Neural cell (in vitro differentiated cells): Measurements from ENCODE around the gene TRIM62. TPM values are rescaled to one million over a fixed set of nuclear protein-coding genes. Genes with fewer than 3 reads are reported as not detected.

Source experiments
- H2AFZ ChIP-seq: fragments of 200-600, 300-800 bp; sonication (generic), shearing (Covaris generic); 2 replicates; pipeline ENCODE4 v1.6.0; 2014; ENCODE audit warnings: low read depth, mild to moderate bottlenecking, antibody characterized with exemption, low read length, moderate library complexity
- H3F3A ChIP-seq: fragments of 200-600 bp; shearing (Covaris generic); 2 replicates; pipeline ENCODE4 v1.6.1; 2016; ENCODE audit warnings: mild to moderate bottlenecking, moderate library complexity, mixed read lengths, antibody characterized with exemption, low read length; ENCODE audit not compliant: insufficient read depth, poor library complexity, severe bottlenecking
- H3K27ac ChIP-seq: fragments of 200-600, 300-800 bp; sonication (generic), shearing (Covaris generic); 2 replicates; pipeline ENCODE4 v1.5.1; 2014; ENCODE audit warnings: mild to moderate bottlenecking, low read length, moderate library complexity
- H3K27me3 ChIP-seq: fragments of 300-800, 200-600 bp; sonication (generic), shearing (Covaris generic); 2 replicates; pipeline ENCODE4 v1.6.0; 2014; ENCODE audit warnings: mild to moderate bottlenecking, low read depth, low read length, moderate library complexity; ENCODE audit not compliant: insufficient read depth
- H3K36me3 ChIP-seq: fragments of 300-800, 200-600 bp; sonication (generic), shearing (Covaris generic); 2 replicates; pipeline ENCODE4 v1.5.1; 2014; ENCODE audit warnings: mild to moderate bottlenecking, antibody characterized with exemption, low read length, moderate library complexity; ENCODE audit not compliant: insufficient read depth
- H3K4me2 ChIP-seq: fragments of 300-800, 200-600 bp; sonication (generic), shearing (Covaris generic); 2 replicates; pipeline ENCODE4 v1.6.0; 2014; ENCODE audit warnings: mild to moderate bottlenecking, low read length
- H3K4me3 ChIP-seq: fragments of 300-800, 200-600 bp; sonication (generic), shearing (Covaris generic); 2 replicates; pipeline ENCODE4 v1.5.1; 2014; ENCODE audit warnings: mild to moderate bottlenecking, low read length, moderate library complexity
- H3K79me2 ChIP-seq: fragments of 200-600 bp; shearing (Covaris generic); replicated peaks from 2 replicates; pipeline ENCODE4 v1.6.0; 2014; ENCODE audit warnings: mild to moderate bottlenecking, low read length, moderate library complexity; ENCODE audit not compliant: insufficient read depth
- H3K9ac ChIP-seq: fragments of 300-800, 200-600 bp; sonication (generic), shearing (Covaris generic); 2 replicates; pipeline ENCODE4 v1.6.1; 2016; ENCODE audit warnings: mild to moderate bottlenecking, low read length, mixed read lengths
- H3K9me2 ChIP-seq: fragments of 200-600 bp; shearing (Covaris generic); 2 replicates; pipeline ENCODE4 v1.6.1; 2016; ENCODE audit warnings: mild to moderate bottlenecking, low read length, mixed read lengths; ENCODE audit not compliant: insufficient read depth
- H3K9me3 ChIP-seq: fragments of 200-600, 300-800 bp; sonication (generic), shearing (Covaris generic); 2 replicates; pipeline ENCODE4 v1.6.1; 2016; ENCODE audit warnings: mild to moderate bottlenecking, mixed run types, low read length, moderate library complexity, mixed read lengths
- H4K20me1 ChIP-seq: fragments of 200-600 bp; shearing (Covaris generic); 2 replicates; pipeline ENCODE4 v1.6.1; 2016; ENCODE audit warnings: mild to moderate bottlenecking, mixed run types; ENCODE audit not compliant: insufficient read depth
- EP300 ChIP-seq: fragments of 450-650 bp; conservative IDR thresholded peaks from 2 replicates; pipeline ENCODE4 v1.6.1; 2014; ENCODE audit warnings: antibody characterized with exemption, mild to moderate bottlenecking, moderate library complexity; ENCODE audit not compliant: poor library complexity, severe bottlenecking
- MXI1 ChIP-seq: fragments of 450-650 bp; conservative IDR thresholded peaks from 2 replicates; pipeline ENCODE4 v1.6.1; 2014; ENCODE audit warnings: antibody characterized with exemption, mild to moderate bottlenecking; ENCODE audit not compliant: poor library complexity, severe bottlenecking
- RAD21 ChIP-seq: fragments of 450-650 bp; conservative IDR thresholded peaks from 2 replicates; pipeline ENCODE4 v1.6.1; 2014; ENCODE audit warnings: antibody characterized with exemption, mild to moderate bottlenecking, moderate library complexity
- SMC3 ChIP-seq: fragments of 450-650 bp; conservative IDR thresholded peaks from 2 replicates; pipeline ENCODE4 v1.6.1; 2014; ENCODE audit warnings: antibody characterized with exemption, mild to moderate bottlenecking, moderate library complexity; ENCODE audit not compliant: poor library complexity
- TAF1 ChIP-seq: IDR thresholded peaks from 2 replicates; pipeline ENCODE4 v1.6.1; 2012; ENCODE audit warnings: low read depth
- polyA plus RNA-seq: library from polyadenylated mRNA; depleted of rRNA; stranded (reverse); fragments of >200 nt; gene quantifications from 2 replicates; pipeline ENCODE4 v1.2.3, GENCODE V29; 2014
- TF ChIP-seq, protein P1 (sequence below): IDR thresholded peaks from 2 replicates; pipeline ENCODE4 v1.6.1; 2012; ENCODE audit warnings: borderline replicate concordance
- TF ChIP-seq, protein P2 (sequence below): fragments of 450-650 bp; IDR thresholded peaks from 2 replicates; pipeline ENCODE4 v1.5.1; 2014; ENCODE audit warnings: antibody characterized with exemption, mild to moderate bottlenecking, moderate library complexity; ENCODE audit not compliant: poor library complexity, severe bottlenecking

TRIM62 gene
- polyA plus RNA-seq, 1 donor from 2014 or later = 4.3 TPM

DNA sequence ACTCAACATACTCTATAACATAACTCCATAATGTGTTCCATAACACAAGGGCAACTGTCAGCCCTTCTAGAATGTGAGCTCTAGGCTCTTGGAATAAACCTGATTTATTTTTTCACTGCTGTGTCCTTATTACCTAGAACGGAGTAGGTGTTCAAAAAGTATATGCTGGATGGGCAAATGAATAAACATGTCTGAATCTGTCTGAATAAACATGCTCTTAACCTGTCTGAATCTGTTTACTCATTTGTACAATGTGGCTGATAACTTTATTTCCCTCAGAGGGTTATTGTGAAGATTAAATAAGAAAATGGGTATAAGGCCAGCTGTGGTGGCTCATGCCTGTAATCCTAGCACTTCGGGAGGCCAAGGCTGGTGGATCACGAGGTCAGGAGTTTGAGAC, 58.6 kb downstream of the TRIM62 start:
- Histone ChIP-seq H3F3A (no peaks in the 10 kb centered on the region), H3K36me3 (no peaks in the 10 kb centered on the region), H3K4me2 (no peak overlapping the region), H3K4me3 (no peak overlapping the region), H4K20me1 (no peaks in the 10 kb centered on the region), H3K79me2 (peaks cover 4% of the 10 kb centered on the region), H3K9me2 (no peaks in the 10 kb centered on the region), H3K27me3 (no peaks in the 10 kb centered on the region), H3K27ac (no peak overlapping the region), H2AFZ (no peak overlapping the region), H3K9ac (no peak overlapping the region), H3K9me3 (no peaks in the 10 kb centered on the region)
- TF ChIP-seq, protein P1, sequence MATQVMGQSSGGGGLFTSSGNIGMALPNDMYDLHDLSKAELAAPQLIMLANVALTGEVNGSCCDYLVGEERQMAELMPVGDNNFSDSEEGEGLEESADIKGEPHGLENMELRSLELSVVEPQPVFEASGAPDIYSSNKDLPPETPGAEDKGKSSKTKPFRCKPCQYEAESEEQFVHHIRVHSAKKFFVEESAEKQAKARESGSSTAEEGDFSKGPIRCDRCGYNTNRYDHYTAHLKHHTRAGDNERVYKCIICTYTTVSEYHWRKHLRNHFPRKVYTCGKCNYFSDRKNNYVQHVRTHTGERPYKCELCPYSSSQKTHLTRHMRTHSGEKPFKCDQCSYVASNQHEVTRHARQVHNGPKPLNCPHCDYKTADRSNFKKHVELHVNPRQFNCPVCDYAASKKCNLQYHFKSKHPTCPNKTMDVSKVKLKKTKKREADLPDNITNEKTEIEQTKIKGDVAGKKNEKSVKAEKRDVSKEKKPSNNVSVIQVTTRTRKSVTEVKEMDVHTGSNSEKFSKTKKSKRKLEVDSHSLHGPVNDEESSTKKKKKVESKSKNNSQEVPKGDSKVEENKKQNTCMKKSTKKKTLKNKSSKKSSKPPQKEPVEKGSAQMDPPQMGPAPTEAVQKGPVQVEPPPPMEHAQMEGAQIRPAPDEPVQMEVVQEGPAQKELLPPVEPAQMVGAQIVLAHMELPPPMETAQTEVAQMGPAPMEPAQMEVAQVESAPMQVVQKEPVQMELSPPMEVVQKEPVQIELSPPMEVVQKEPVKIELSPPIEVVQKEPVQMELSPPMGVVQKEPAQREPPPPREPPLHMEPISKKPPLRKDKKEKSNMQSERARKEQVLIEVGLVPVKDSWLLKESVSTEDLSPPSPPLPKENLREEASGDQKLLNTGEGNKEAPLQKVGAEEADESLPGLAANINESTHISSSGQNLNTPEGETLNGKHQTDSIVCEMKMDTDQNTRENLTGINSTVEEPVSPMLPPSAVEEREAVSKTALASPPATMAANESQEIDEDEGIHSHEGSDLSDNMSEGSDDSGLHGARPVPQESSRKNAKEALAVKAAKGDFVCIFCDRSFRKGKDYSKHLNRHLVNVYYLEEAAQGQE = no peak
- TF ChIP-seq MXI1 = no peak
- TF ChIP-seq SMC3 = no peak
- TF ChIP-seq TAF1 = no peak
- TF ChIP-seq EP300 = no peak
- TF ChIP-seq, protein P2, sequence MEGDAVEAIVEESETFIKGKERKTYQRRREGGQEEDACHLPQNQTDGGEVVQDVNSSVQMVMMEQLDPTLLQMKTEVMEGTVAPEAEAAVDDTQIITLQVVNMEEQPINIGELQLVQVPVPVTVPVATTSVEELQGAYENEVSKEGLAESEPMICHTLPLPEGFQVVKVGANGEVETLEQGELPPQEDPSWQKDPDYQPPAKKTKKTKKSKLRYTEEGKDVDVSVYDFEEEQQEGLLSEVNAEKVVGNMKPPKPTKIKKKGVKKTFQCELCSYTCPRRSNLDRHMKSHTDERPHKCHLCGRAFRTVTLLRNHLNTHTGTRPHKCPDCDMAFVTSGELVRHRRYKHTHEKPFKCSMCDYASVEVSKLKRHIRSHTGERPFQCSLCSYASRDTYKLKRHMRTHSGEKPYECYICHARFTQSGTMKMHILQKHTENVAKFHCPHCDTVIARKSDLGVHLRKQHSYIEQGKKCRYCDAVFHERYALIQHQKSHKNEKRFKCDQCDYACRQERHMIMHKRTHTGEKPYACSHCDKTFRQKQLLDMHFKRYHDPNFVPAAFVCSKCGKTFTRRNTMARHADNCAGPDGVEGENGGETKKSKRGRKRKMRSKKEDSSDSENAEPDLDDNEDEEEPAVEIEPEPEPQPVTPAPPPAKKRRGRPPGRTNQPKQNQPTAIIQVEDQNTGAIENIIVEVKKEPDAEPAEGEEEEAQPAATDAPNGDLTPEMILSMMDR = no peak

DNA sequence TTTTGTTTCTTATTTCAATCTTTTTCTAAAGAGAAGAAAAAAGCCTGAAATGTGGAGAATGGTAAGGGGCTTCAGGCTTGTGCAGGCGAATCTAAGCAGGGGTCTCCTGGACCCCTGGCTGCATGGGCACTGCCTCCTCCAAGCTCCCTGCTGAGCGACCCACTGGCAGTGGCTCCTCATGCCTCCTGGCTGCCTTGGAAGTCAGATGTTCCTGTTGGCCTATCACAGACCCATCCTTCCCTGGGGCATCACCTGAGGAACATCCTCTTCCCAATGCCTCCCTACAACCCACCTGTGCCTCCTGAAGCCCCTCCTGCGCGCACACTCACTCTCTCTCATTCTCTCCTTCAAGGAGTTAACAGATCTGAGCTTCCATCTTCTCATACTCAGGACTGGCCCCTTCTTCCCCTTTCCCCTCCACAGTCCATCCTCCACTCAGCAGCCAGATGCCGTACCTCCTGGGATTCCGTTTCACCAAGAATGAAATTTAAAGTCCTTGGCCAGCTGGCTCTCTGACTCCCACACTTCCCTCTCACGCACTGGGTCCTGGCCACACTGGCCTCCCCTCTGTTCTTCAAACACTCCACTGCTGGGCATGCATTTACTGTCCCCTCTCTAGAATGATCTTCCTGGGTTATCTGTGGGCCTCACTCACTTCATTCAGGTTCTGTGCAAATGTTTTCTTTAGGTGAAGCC, 59.2 kb downstream of the TRIM62 start:
- H2AFZ ChIP-seq = no peak overlapping the region
- no peak overlapping the region for H3K4me3 ChIP-seq
- H3K9me2 ChIP-seq = no peaks in the 10 kb centered on the region
- H3F3A ChIP-seq = no peaks in the 10 kb centered on the region
- H3K4me2 ChIP-seq = no peak overlapping the region
- TF ChIP-seq RAD21 = no peak
- TF ChIP-seq, protein P1 = no peak
- H3K79me2 ChIP-seq = peaks cover 4% of the 10 kb centered on the region
- no peaks in the 10 kb centered on the region for H3K36me3 ChIP-seq
- no peak overlapping the region for H3K27ac ChIP-seq
- H3K27me3 ChIP-seq = no peaks in the 10 kb centered on the region
- no peak overlapping the region for H3K9ac ChIP-seq
- no peaks in the 10 kb centered on the region for H3K9me3 ChIP-seq
- H4K20me1 ChIP-seq = no peaks in the 10 kb centered on the region
